IMR-90 (cell line): Measurements from ENCODE around the gene FAHD1. TPM values are rescaled to one million over a fixed set of nuclear protein-coding genes. Genes with fewer than 3 reads are reported as not detected.
A peak's percentile ranks its signal among the peaks of the same experiment; 100 is the strongest.

Experiments
- ATAC-seq: fragments of 200-7000 bp; cut with Tn5 transposase; 2 replicates; pipeline ENCODE4 v1.9.1; 2020; ENCODE audit warnings: low read depth, mild to moderate bottlenecking, moderate library complexity
- BruUV-seq: library from RNA; stranded (reverse); fragments of 400-500 nt; replicated peaks from 2 replicates; lab custom pipeline; 2021; lab: Mats Ljungman, UMichigan
- CTCF ChIA-PET: fragments of 300-600 bp; formaldehyde crosslinking; extraction: SDS; loops from one replicate; lab custom pipeline; 2021; ENCODE audit warnings: antibody characterized with exemption; lab: Yijun Ruan, JAX
- POLR2A ChIA-PET: fragments of 300-600 bp; sonication (Branson Sonifier 250); formaldehyde crosslinking; loops from one replicate; lab custom pipeline; 2022; ENCODE audit warnings: antibody characterized with exemption; ENCODE audit not compliant: unreplicated experiment; lab: Charles Lee
- DNase-seq: peaks from one replicate; pipeline ENCODE4 v3.0.0; 2013
- H2AFZ ChIP-seq: replicated peaks from 2 replicates; pipeline ENCODE3; 2013; ENCODE audit warnings: low read length, mild to moderate bottlenecking; ENCODE audit not compliant: poor library complexity
- H2AK5ac ChIP-seq: 2 replicates; pipeline ENCODE4 v1.6.1; 2013; ENCODE audit warnings: low read depth, low read length, inconsistent platforms
- H2AK9ac ChIP-seq: replicated peaks from 2 replicates; pipeline ENCODE3; 2013; ENCODE audit warnings: mild to moderate bottlenecking, low read depth, low read length, moderate library complexity; ENCODE audit not compliant: poor library complexity
- H2BK120ac ChIP-seq: 2 replicates; pipeline ENCODE4 v1.6.1; 2013; ENCODE audit warnings: low read depth, low read length, inconsistent platforms
- H2BK15ac ChIP-seq: 3 replicates; pipeline ENCODE4 v1.6.1; 2013; ENCODE audit warnings: low read depth, low read length, inconsistent platforms
- H2BK20ac ChIP-seq: 2 replicates; pipeline ENCODE4 v1.6.1; 2013; ENCODE audit warnings: low read depth, mild to moderate bottlenecking, inconsistent platforms, low read length, moderate library complexity
- H2BK5ac ChIP-seq: 2 replicates; pipeline ENCODE4 v1.6.1; 2013; ENCODE audit warnings: mild to moderate bottlenecking, low read depth, low read length, inconsistent platforms; ENCODE audit not compliant: poor library complexity, severe bottlenecking
- H3K14ac ChIP-seq: replicated peaks from 2 replicates; pipeline ENCODE4 v1.6.1; 2013; ENCODE audit warnings: low read depth, low read length, inconsistent platforms
- H3K18ac ChIP-seq: 2 replicates; pipeline ENCODE4 v1.6.1; 2013; ENCODE audit warnings: low read depth, low read length, control low read depth
- H3K23ac ChIP-seq: 2 replicates; pipeline ENCODE4 v1.6.1; 2013; ENCODE audit warnings: low read depth, low read length, inconsistent platforms
- H3K27ac ChIP-seq: 2 replicates; pipeline ENCODE4 v1.5.1; 2013; ENCODE audit warnings: mild to moderate bottlenecking, control low read depth, low read length; ENCODE audit not compliant: insufficient read depth
- H3K27me3 ChIP-seq: 2 replicates; pipeline ENCODE4 v1.6.1; 2013; ENCODE audit warnings: low read length; ENCODE audit not compliant: control insufficient read depth, insufficient read depth
- H3K36me3 ChIP-seq: 2 replicates; pipeline ENCODE4 v1.6.1; 2013; ENCODE audit warnings: low read length, mixed read lengths; ENCODE audit not compliant: control insufficient read depth, insufficient read depth
- H3K4ac ChIP-seq: 2 replicates; pipeline ENCODE4 v1.6.1; 2013; ENCODE audit warnings: low read depth, low read length, inconsistent platforms
- H3K4me1 ChIP-seq: 2 replicates; pipeline ENCODE4 v1.6.1; 2013; ENCODE audit warnings: low read length, mixed read lengths; ENCODE audit not compliant: control insufficient read depth, insufficient read depth
- H3K4me2 ChIP-seq: 2 replicates; pipeline ENCODE4 v1.6.1; 2013; ENCODE audit warnings: low read depth, mild to moderate bottlenecking, control low read depth, low read length, moderate library complexity
- H3K4me3 ChIP-seq: 2 replicates; pipeline ENCODE4 v1.5.1; 2013; ENCODE audit warnings: low read depth, mild to moderate bottlenecking, control low read depth, low read length, moderate library complexity; ENCODE audit not compliant: insufficient read depth
- H3K56ac ChIP-seq: 2 replicates; pipeline ENCODE4 v1.6.1; 2013; ENCODE audit warnings: low read length, inconsistent platforms; ENCODE audit not compliant: insufficient read depth; ENCODE audit errors: extremely low read depth
- H3K79me1 ChIP-seq, 2 experiments: 2 replicates each; pipeline ENCODE4 v1.6.1; 2013; ENCODE audit warnings: low read length in 2 of 2, inconsistent platforms in 1 of 2, low read depth in 1 of 2
- H3K9ac ChIP-seq: 2 replicates; pipeline ENCODE4 v1.6.1; 2013; ENCODE audit warnings: low read depth, low read length, control low read depth
- H3K9me1 ChIP-seq: 2 replicates; pipeline ENCODE4 v1.6.1; 2013; ENCODE audit warnings: low read length, inconsistent platforms; ENCODE audit not compliant: insufficient read depth
- H3K9me3 ChIP-seq: 2 replicates; pipeline ENCODE4 v1.6.1; 2013; ENCODE audit warnings: low read length; ENCODE audit not compliant: control insufficient read depth, insufficient read depth
- H4K20me1 ChIP-seq: 2 replicates; pipeline ENCODE4 v1.6.1; 2013; ENCODE audit warnings: low read length, inconsistent platforms; ENCODE audit not compliant: insufficient read depth
- H4K5ac ChIP-seq: 2 replicates; pipeline ENCODE4 v1.6.1; 2013; ENCODE audit warnings: mild to moderate bottlenecking, low read depth, low read length, control low read depth
- H4K8ac ChIP-seq, 2 experiments: 2 replicates each; pipeline ENCODE4 v1.6.1; 2013; ENCODE audit warnings: low read depth in 2 of 2, low read length in 2 of 2, control low read depth in 1 of 2, inconsistent platforms in 1 of 2
- H4K91ac ChIP-seq: 2 replicates; pipeline ENCODE4 v1.6.1; 2013; ENCODE audit warnings: low read depth, low read length, inconsistent platforms; ENCODE audit not compliant: insufficient read depth
- BHLHE40 ChIP-seq: fragments of 150-350 bp; IDR thresholded peaks from 2 replicates; pipeline ENCODE4 v1.6.1; 2016; ENCODE audit warnings: mild to moderate bottlenecking, low read depth, low read length
- CEBPB ChIP-seq: IDR thresholded peaks from 2 replicates; pipeline ENCODE4 v1.6.1; 2012; ENCODE audit warnings: low read depth, low read length, improper control_type of control experiment
- CHD1 ChIP-seq: IDR thresholded peaks from 2 replicates; pipeline ENCODE4 v1.6.1; 2012; ENCODE audit warnings: low read depth, low read length, improper control_type of control experiment
- ELK1 ChIP-seq: fragments of 150-350 bp; IDR thresholded peaks from 2 replicates; pipeline ENCODE4 v1.6.1; 2016; ENCODE audit warnings: low read depth, mild to moderate bottlenecking, low read length, moderate library complexity, borderline replicate concordance
- FOS ChIP-seq: fragments of 150-350 bp; IDR thresholded peaks from 2 replicates; pipeline ENCODE4 v1.6.1; 2016; ENCODE audit warnings: low read depth, low read length
- MAFK ChIP-seq: IDR thresholded peaks from 2 replicates; pipeline ENCODE4 v1.6.1; 2012; ENCODE audit warnings: low read depth, low read length, improper control_type of control experiment
- MAZ ChIP-seq: IDR thresholded peaks from 2 replicates; pipeline ENCODE4 v1.6.1; 2012; ENCODE audit warnings: low read depth, mild to moderate bottlenecking, low read length, improper control_type of control experiment, moderate library complexity, borderline replicate concordance
- RAD21 ChIP-seq: IDR thresholded peaks from 2 replicates; pipeline ENCODE4 v1.6.1; 2012; ENCODE audit warnings: low read length, improper control_type of control experiment
- RCOR1 ChIP-seq: IDR thresholded peaks from 2 replicates; pipeline ENCODE4 v1.6.1; 2012; ENCODE audit warnings: mild to moderate bottlenecking, low read length, improper control_type of control experiment; ENCODE audit not compliant: insufficient replicate concordance
- RFX5 ChIP-seq: IDR thresholded peaks from 2 replicates; pipeline ENCODE4 v1.8.0; 2012; ENCODE audit warnings: low read depth, mild to moderate bottlenecking, low read length, moderate library complexity
- SMC3 ChIP-seq: fragments of 150-350 bp; IDR thresholded peaks from 2 replicates; pipeline ENCODE4 v1.6.1; 2016; ENCODE audit warnings: low read depth, mild to moderate bottlenecking, antibody characterized with exemption, low read length, moderate library complexity
- USF2 ChIP-seq: fragments of 150-350 bp; IDR thresholded peaks from 2 replicates; pipeline ENCODE4 v1.6.1; 2017; ENCODE audit warnings: mild to moderate bottlenecking, antibody characterized with exemption, low read length, low read depth
- WGBS, 2 experiments: methylation state at CpG; one replicate each; pipeline versions ENCODE4 v1.1.5 to v1.1.7; 2013; ENCODE audit warnings: missing lambda C conversion rate in 2 of 2; ENCODE audit not compliant: insufficient read length in 1 of 2; ENCODE audit errors: extremely low coverage in 2 of 2; 5-methylcytosine and 5-hydroxymethylcytosine counted together
- dilution Hi-C: fragments of 300-500 bp; cut with HindIII; formaldehyde crosslinking; loops from one replicate; pipeline ENCODE4 v1.14.3; 2018; ENCODE audit warnings: low sequenced_read_pairs; ENCODE audit not compliant: unreplicated experiment
- in situ Hi-C: fragments of 300-500 bp; cut with MboI; formaldehyde crosslinking; loops from 3 replicates; pipeline ENCODE4 v1.14.3; 2019; ENCODE audit warnings: low sequenced_read_pairs, inconsistent platforms, mixed read lengths
- intact Hi-C: fragments of 100-400 bp; cut with micrococcal nuclease; formaldehyde crosslinking; loops from 2 replicates; pipeline ENCODE4 v1.10.0; 2022
- polyA plus RNA-seq, 3 experiments: library from polyadenylated mRNA; depleted of rRNA; stranded (reverse); fragments of >200 nt; gene quantifications; 2 replicates each; pipeline ENCODE4 v1.2.3, GENCODE V29; 2012; ENCODE audit warnings: low replicate concordance in 1 of 3
- total RNA-seq: library from RNA; depleted of rRNA; stranded (reverse); fragments of >200 nt; gene quantifications from 2 replicates; pipeline ENCODE4 v1.2.3, GENCODE V29; 2012

The FAHD1 gene
- total and polyA plus RNA-seq, 2 of the 4 experiments (the other 2 are of a cell fraction): 65.3 to 85.9 TPM

- H2AK5ac ChIP-seq: no peak overlapping the region
- dilution Hi-C loops (no loop called here), in situ Hi-C loops (no loop called here), intact Hi-C loops (loop anchor here (5.0 kb wide), 1 partner anchor 47 kb away; the partner anchor contains the start of genes NUBP2 and SPSB3)
- no peak overlapping the region for H3K18ac ChIP-seq
- DNase-seq (no peak), ATAC-seq (no peak)
- H4K20me1 ChIP-seq: peaks cover 15% of the 10 kb centered on the region; the same call in 1 of the 2 replicates
- no peak overlapping the region for H2AFZ ChIP-seq
- no peak overlapping the region for H3K56ac ChIP-seq
- no peak overlapping the region for H2BK120ac ChIP-seq
- H3K27ac ChIP-seq: no peak overlapping the region
- H3K79me1 ChIP-seq: peaks cover 18 to 60% of the 10 kb centered on the region in 2 experiments
- peaks cover 11% of the 10 kb centered on the region for H3K9me1 ChIP-seq
- no peaks in the 10 kb centered on the region for H3K9me3 ChIP-seq
- POLR2A ChIA-PET: no interaction called here
- 80% methylated on average over 1 of the region's 11 CpGs; no CpG with 5 or more reads in 1 of the 2 experiments for WGBS, 2 experiments
- H3K4me1 ChIP-seq: peaks cover 6% of the 10 kb centered on the region; the same call in 1 of the 2 replicates
- H3K4ac ChIP-seq: no peak overlapping the region
- H2AK9ac ChIP-seq: no peak overlapping the region
- H3K4me3 ChIP-seq: no peak overlapping the region
- no peak overlapping the region; the same call in 1 of the 2 replicates for H3K23ac ChIP-seq
- no peak overlapping the region for H4K5ac ChIP-seq
- H3K4me2 ChIP-seq: peak overlapping the region; percentile 6; the same call in 1 of the 2 replicates
- no peak overlapping the region for H2BK20ac ChIP-seq
- TF ChIP-seq CEBPB (no peak), USF2 (no peak), RFX5 (no peak), MAFK (no peak), BHLHE40 (no peak), RAD21 (no peak), RCOR1 (no peak), ELK1 (no peak), CHD1 (no peak), MAZ (no peak), SMC3 (no peak), FOS (no peak)
- no peaks in the 10 kb centered on the region for H3K27me3 ChIP-seq
- BruUV-seq: no TSS peak
- peaks cover 8% of the 10 kb centered on the region for H3K36me3 ChIP-seq
- no peak overlapping the region for H4K8ac ChIP-seq
- H2BK15ac ChIP-seq: no peak overlapping the region
- H3K9ac ChIP-seq: no peak overlapping the region
- no peak overlapping the region for H2BK5ac ChIP-seq
- CTCF ChIA-PET: no interaction called here
- no peak overlapping the region for H3K14ac ChIP-seq
- no peak overlapping the region for H4K91ac ChIP-seq
These were observed 1.8 kb downstream of the FAHD1 start for GRCh38 chr16:1828645-1829410.
